Stimulated activated CD4-positive, alpha-beta T cell treated with anti-CD3 and anti-CD28 coated beads, Interleukin-4, amount 100 ng/mL, for 24 hours (primary cell): ENCODE measurements around the gene TRPM5.
A peak's percentile ranks its signal among the peaks of the same experiment; 100 is the strongest.

ENCODE experiments used
- DNase-seq: peaks from one replicate; pipeline ENCODE4 v3.0.0-alpha.2; 2020

The TRPM5 gene

GRCh38 chr11:2468363-2469235 is 24.3 kb upstream of the TRPM5 start:
- DNase-seq, result no peak

DNA sequence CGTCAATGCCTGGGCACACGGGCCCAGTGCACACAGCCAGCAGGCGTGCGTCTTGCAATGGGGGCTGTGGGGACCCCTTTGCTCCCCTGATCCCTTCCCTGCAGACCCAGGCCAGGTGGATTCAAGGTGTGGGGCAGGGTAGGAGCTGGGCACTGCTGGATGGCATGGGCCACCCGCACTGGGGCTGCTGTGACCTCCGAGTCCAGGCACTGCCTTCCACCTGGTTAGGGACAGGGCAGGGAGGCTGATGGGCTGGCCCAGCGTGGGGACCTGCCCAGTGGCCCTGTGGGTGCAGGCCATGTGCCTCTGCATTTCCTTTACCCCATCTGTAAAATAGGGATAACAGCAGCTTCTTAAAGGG is 23.4 kb upstream of the TRPM5 start:
- no peak for DNase-seq

DNA sequence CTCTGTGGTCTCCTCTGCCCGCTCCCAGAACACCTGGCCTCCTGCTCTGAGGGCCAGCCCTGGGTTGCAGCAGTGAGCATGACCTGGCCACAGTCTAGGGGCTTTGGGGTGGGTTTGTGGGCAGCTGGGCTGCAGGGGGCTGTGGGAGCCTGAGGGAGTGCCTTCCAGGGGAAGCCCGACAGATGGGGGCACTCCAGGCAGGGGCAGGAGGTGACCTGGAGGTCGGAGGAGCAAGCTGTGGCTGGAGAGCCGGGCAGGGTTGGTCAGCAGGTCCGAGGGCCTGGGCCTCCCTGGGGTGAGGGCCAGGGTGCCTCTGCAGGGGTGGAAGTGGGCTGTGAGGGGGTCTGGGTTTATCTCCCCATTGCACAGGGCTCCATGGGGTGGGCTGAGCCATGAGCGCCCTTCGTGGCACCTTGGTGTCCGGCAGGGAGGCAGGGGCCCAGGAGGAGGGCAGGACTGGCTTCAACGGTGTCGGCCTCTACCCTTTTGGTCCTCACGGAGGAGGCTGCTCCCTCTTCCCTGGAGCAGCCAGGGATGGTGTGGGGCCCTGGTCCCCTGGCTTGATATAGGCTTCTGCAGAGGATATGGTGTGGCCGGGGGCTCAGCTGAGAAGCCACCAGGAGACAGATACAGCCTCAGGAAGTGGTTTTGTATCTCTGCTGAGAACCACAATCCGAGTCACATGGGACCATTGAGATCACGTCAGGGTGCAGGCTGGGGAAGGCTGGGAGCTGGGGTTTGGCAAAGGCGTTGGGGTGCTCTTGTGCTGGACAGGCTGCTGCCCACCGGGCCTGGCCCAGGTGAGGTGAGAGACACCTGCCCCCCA is 22.8 kb upstream of the TRPM5 start:
- DNase-seq, result peak; percentile 48

DNA sequence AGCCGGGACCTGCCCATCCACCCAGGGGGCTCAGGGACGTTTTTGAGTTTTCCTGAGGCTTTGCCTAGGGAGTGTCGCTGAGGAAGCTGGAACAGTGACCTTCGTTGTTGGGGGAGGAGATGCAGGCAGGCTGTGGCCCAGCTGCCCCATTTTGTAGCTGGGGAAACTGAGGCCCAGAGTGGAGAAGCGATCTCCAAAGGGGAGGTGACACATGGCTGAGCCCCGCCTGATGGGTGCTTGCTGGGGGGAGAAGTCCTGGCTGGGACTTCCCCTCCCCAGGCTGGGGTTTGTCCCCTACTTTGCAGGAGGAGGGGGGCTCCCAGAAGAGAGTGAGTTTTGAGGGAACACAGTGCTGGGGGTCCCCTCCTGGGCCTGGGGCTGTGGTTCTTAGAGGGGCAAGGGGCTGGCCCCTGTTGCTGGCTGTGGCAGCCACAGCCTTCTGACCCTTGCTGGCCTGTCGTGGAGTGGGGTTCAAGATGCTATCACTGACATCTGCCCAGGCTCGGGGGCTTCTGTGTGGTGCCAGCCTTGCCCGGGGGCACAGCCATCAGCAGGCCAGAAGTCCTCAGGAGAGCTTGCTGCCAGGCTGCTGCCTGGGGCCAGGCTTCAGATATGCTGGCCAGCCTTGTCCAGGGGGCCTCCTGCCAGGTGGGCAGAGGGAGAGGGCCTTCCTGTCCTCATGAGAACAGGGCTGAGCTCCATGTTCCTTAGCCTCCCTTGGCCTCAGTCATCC is 21.9 kb upstream of the TRPM5 start:
- DNase-seq, result no peak

DNA sequence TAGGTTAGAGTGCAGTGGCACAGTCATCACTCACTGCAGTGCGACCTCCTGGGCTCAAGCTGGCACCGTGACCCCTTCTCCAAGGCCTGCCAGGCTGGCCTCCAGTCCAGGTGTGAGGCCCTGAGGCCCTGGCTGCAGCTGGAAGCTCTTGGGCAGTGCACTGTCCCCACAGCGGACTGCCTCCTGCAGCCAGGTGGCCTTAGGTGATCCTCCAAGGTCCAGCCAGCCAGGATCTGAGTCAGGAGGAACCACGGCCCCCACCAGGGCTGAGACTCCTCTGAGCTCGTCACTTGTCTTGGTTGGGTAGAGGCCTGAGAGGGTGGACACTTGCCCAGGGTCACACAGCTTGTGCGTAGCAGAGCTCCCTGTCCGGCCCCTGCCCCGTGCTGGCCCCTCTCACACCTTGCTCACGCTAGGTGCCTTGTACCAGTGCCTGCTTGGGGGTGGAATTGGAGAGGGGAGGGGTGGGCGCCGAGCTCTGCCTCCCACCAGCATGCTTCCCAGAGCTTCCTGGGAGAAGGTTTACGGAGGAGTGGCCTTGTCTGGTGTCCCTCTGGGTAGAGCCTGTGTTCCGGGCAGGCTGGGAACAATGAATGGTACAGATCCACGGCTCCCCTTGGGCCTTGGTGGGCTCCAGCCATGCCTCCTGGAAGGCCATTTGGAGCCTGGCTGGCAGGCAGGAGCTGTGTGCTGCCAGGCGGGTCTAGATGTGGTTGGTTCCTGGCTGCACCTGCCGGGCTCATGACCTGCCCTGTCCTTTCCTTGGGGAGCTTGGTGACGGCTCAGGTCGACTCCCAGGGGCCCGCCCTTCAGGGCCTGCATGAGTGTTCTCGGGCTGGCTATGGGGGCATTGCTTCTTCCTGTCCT is 21.1 kb upstream of the TRPM5 start:
- DNase-seq, result no peak

DNA sequence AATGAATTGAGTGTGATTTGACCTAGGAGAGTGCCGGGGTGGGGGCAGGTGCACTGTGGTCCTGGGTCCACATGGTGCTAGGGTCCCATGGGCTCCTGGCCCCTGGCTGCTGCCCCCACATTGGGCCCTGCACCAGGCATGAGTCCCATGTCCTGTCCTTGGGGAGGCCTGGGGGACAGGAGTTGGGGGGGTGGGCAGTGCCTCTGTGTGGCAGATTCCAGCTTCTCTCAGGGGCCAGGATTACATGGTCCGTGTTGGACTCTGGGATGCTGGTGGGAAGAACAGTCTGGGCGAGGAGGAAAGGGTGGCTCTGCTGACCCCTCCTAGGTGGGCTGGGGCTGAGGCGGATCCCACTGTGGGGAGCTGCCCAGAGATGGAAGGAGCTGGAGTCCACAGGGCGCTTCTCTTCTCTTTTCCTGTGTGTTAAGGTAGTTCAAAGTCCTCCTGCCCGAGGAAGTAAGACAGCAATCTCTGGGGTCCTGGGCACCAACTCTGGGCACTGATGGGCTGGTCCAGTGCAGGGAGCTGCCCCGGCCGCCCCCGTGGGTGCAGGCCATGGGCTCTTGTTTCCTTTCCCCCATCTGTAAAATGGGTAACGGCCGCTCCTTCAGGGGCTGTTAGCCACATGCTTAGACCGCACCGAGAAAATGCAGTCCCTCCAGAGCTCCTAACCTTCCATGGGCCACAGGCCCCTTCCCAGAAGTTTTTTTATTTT is 20.3 kb upstream of the TRPM5 start:
- DNase-seq, result no peak

GRCh38 chr11:2463766-2464277 is 19.5 kb upstream of the TRPM5 start:
- DNase-seq, result no peak

GRCh38 chr11:2462986-2463765 is 18.9 kb upstream of the TRPM5 start:
- no peak for DNase-seq

DNA sequence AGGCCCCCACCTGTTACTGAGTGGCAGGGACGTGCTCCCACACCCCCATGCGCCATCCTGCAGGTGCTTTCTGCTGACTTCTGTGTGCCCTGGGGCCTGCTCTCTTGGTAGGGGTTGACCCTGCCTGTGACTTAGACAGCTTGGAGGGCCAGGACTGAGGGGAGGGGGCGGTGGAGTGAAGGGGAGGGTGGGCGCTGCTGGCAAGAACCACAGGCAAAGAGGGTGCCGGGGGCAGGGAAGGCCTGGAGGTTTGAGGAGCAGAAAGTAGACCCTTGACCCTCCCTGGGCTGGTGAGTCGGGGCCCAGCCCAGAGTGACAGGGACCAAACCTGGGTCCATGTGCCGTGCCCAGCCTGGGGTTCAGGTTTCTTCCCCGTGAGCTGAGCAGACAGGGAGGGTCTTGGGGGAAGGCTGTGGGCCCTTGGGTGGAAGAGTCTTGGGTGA is 18.2 kb upstream of the TRPM5 start:
- no peak for DNase-seq

DNA sequence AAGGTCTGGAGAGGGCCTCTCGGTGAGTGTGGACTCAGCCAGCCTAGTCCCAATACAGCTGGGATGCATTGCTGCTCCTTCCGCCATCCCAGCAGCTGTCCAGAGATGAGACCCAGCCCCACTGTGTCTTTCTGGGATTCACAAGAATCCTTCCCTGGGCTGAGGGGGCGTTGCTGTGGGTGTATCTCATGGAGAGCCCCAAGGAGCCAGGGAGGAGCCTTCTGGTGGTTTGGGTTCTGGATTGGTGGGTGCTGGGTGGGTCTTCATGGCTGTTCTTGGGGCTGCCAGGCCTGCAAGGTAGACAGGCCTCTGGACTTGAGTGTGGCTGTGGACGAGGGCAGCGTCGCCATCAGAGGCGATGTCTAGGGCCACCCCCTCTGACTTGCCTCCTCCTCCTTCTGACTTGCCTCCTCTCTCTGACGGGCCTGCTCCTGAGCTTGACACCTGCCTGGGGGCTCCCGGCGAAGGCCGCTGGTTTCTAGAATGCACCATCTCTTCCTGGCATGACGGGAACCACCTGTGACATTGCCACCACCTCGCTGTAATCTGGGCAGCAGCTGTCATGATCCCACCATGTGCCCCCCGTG is 17.7 kb upstream of the TRPM5 start:
- DNase-seq, result no peak

DNA sequence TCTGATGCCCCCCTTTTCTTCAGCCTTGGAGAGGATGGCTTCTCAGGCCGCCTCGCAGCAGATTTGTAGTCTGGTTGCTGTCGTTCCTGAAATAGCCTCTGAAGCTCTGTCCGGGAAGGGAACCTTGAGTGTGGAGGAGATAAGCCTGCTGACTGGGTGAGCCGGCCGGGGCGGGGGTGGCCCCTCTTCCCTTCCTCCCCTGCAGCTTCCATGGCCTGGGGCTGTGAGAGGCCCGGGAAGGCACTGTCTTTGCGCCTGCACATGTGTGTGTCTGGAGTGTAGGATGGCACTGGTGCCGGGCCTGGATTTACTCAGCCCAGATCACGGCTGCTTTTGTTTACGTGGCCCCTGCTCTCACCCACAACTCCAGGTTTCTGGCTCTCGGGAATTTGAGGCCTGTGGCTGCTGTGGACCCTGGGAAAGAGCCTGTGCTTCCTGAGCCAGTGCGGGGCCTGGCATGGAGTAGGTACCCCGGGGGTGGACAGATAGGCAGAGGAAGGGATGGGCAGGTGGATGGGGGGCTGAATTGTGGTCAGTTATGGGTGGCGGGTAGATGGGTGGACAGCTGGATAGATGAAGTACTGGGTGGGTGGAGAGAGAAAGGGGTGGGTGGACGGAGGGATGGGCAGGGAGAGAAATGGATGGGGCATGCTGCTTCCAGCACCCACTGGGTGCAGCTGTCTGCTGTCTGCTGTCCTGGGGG is 17.1 kb upstream of the TRPM5 start:
- no peak for DNase-seq

DNA sequence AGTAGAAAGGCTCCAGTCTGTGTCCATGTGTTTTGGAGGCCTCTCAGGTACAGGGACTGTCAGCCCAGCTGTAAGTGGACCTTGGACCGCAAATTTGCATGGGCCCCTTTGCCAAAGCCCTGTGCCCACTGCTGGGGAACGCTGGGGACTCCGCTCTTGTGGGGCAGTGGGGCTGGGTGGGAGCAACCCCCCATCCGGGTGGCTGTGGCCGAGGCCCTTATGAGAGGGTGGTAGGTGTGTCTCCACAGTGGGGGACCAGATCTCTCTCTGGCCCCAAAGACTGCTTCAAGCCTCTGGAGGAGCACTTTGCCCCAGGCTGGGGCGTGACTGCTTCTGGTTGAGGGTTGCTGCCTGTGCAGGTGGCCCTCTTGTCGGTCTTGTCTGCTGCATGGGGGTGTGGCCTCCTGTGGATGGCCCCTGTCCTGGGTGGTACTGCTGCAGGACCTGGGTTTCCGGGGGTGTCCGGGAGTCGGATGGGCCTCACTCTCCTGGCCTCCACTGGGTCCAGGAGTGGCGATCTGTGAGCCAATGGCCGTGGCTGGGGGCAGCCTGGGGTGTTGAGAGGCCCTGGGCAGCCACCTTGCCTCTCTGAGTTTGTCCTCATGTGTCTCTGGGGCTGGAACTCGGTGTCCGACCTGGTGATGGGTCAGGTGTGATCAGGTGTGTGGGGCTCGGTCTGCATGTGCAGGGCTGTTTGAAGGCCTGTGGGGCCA is 16.4 kb upstream of the TRPM5 start:
- DNase-seq, result no peak

DNA sequence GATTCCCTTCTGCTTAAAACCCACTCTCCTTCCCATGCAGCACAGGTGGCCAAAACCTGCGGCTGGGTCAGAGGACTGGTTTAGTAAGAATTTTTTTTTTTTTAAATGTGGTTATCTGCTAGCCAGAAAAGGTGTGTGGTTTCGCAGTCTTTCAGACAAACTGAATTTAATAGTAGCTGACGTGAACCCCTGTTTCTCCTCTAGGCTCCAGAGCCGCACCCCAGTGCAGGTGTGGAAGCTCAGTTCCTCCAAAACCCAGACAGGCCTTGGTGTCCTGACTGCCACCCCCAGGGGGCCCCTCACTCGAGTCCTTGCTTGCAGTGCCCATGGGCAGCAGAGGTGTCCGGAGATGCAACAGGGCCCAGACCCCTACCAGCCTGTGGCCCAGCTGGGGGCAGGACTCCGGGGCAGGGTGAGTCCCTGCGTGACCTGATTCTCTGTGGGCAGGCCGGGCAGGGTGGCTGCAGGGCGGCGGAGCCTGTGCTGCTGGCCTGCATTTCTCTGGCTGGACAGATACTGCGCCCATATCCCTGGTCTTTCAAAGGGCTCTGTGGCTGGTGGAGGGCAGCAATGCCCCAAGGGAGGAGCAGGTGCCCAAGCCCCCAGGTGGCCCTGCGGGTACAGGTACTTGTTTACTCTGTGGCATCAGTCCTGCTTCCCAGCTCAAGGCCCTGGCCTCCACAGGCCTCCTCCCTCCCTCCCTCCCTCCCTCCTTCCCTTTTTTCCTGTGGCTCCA is 15.7 kb upstream of the TRPM5 start:
- DNase-seq, result no peak

DNA sequence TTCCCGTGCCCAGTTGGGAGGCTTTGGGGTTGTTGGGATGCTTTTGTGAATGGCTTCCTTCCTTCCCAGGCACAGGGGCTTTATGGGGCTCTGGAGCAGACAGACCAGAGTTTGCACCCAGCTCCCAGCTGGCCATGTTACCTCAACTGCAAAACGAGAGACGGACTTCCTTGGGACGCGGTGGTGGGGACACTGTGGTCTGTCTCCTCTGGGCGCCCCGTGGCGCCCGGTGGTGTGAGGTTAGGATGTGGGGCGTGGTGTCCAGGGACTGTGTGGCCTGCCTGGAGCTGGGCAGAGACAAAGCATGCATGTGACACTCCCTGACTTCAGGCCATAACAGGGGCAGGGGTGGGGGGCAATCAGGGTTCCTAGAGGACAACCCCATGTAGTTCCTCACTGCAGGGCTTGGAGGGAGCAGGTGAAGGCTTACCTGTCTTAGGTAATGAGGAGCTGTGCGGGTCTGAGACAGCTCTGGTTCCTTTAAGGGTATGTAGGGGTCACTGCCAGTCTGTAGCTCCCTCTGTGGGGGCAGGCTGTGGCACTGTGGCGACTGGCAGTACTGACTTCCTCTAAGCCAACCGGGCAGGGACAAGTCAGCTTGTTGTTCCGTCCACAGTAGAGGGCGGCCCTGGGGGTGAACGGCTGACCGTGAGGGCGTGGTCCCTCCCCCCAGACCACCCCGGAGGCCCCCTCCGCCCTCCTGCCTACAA is 14.9 kb upstream of the TRPM5 start:
- DNase-seq, result no peak

GRCh38 chr11:2458321-2458720 is 14.0 kb upstream of the TRPM5 start:
- no peak for DNase-seq

- no peak for DNase-seq
Measured at GRCh38 chr11:2453436-2453835, 9.1 kb upstream of the TRPM5 start.

DNA sequence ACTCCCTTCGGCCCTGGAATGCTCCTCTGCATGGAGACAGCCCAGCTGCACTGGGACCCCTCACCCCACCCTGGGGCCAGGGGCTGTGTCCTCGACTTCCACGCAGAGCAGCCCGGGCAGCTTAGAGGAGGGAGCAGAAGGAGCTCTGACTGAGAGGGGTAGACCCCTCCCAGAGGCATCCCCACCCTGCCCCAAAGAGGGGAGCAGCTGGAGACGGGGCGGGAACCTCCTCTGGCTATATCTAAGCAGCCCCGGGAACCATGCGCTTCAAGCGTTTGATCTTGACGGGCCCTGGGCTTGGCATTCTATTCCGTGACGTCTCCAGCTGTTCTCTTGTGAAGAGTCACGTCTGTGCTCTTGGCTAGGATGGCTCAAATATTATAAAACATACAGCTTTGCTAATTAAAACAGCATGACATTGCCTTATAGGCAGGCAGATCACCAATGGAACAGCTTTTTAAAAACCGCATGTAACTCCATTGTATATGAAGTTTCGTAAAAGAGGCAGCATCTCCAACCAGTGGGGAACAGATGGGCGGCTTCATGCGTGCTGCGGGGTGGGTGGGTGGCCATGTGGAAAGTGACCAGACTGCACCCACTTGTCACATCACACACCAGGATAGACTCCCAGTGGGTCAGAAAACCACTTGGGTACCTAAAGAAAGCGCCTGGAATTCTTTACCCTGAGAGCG is 8.2 kb upstream of the TRPM5 start:
- DNase-seq, result no peak
